ENCODE measurements around the gene SLC9A4.

SLC9A4 gene

GRCh38 chr2:102473020-102473419 is at the start of gene SLC9A4:
Gene SLC9A4, plus strand, starts transcription at chr2:102473226. Its CDS starts 534 bp downstream, at chr2:102473760.
- no peak for DNase-seq

GRCh38 chr2:102423368-102423767 is 49.7 kb upstream of the SLC9A4 start:
- DNase-seq, result no peak

GRCh38 chr2:102424754-102425153 is 48.3 kb upstream of the SLC9A4 start:
- no peak for DNase-seq

- DNase-seq, result no peak
These were observed 47.4 kb upstream of the SLC9A4 start for GRCh38 chr2:102425441-102426132.

- no peak for DNase-seq
These were observed 45.8 kb upstream of the SLC9A4 start for GRCh38 chr2:102427249-102427648.

- DNase-seq, result no peak
These were observed 44.5 kb upstream of the SLC9A4 start for GRCh38 chr2:102428573-102428972.

- no peak for DNase-seq
These were observed 40.6 kb upstream of the SLC9A4 start for GRCh38 chr2:102432386-102432785.

- no peak for DNase-seq
These were observed 38.9 kb upstream of the SLC9A4 start for GRCh38 chr2:102433973-102434654.

- no peak for DNase-seq
These were observed 38.2 kb upstream of the SLC9A4 start for GRCh38 chr2:102434655-102435381.

GRCh38 chr2:102435741-102436140 is 37.3 kb upstream of the SLC9A4 start:
- no peak for DNase-seq

GRCh38 chr2:102436323-102436722 is 36.7 kb upstream of the SLC9A4 start:
- DNase-seq, result no peak

GRCh38 chr2:102437122-102437521 is 35.9 kb upstream of the SLC9A4 start:
- DNase-seq, result no peak

GRCh38 chr2:102438111-102438510 is 34.9 kb upstream of the SLC9A4 start:
- no peak for DNase-seq

- DNase-seq, result no peak
These were observed 34.4 kb upstream of the SLC9A4 start for GRCh38 chr2:102438578-102438977.

GRCh38 chr2:102439065-102439695 is 33.8 kb upstream of the SLC9A4 start:
- no peak for DNase-seq

- no peak for DNase-seq
These were observed 29.8 kb upstream of the SLC9A4 start for GRCh38 chr2:102442967-102443828.

- no peak for DNase-seq
These were observed 28.8 kb upstream of the SLC9A4 start for GRCh38 chr2:102444233-102444632.

GRCh38 chr2:102446936-102447335 is 26.1 kb upstream of the SLC9A4 start:
- no peak for DNase-seq

- no peak for DNase-seq
These were observed 23.6 kb upstream of the SLC9A4 start for GRCh38 chr2:102449370-102449974.

- DNase-seq, result no peak
These were observed 21.1 kb upstream of the SLC9A4 start for GRCh38 chr2:102451968-102452367.

GRCh38 chr2:102453501-102453900 is 19.5 kb upstream of the SLC9A4 start:
- no peak for DNase-seq

- DNase-seq, result no peak
These were observed 17.9 kb upstream of the SLC9A4 start for GRCh38 chr2:102455061-102455670.
